ENCODE data around the gene LPIN1.

The LPIN1 gene

GRCh38 chr2:11871421-11871820, 125.0 kb downstream of the LPIN1 start:
- no peak for DNase-seq

GRCh38 chr2:11872247-11872947, 126.0 kb downstream of the LPIN1 start:
- DNase-seq: no peak

- no peak for DNase-seq
Observed at GRCh38 chr2:11872948-11873269, 126.5 kb downstream of the LPIN1 start.

- DNase-seq: no peak
Observed at GRCh38 chr2:11873356-11874154, 127.1 kb downstream of the LPIN1 start.

- DNase-seq: no peak
Observed at GRCh38 chr2:11874861-11875260, 128.4 kb downstream of the LPIN1 start.

- no peak for DNase-seq
Observed at GRCh38 chr2:11875481-11875880, 129.0 kb downstream of the LPIN1 start.

GRCh38 chr2:11876436-11876835, 130.0 kb downstream of the LPIN1 start:
- DNase-seq: no peak

- DNase-seq: no peak
Observed at GRCh38 chr2:11876889-11877288, 130.5 kb downstream of the LPIN1 start.
